ENCODE measurements around the gene MLXIP.
"Not testable (repeated sequence)": the region's sequence is repeated elsewhere in the genome, so short reads cannot be mapped to it uniquely, and the experiment has no call there.

MLXIP gene

GRCh38 chr12:122150127-122150681 is 71.6 kb downstream of the MLXIP start:
- DNase-seq, result no peak

GRCh38 chr12:122152754-122153153 is 74.2 kb downstream of the MLXIP start:
- no peak for DNase-seq

GRCh38 chr12:122155705-122156104 is 77.1 kb downstream of the MLXIP start:
- DNase-seq, result no peak

- no peak for DNase-seq
Observed at GRCh38 chr12:122158700-122159285, 80.2 kb downstream of the MLXIP start.

- no peak for DNase-seq
Observed at GRCh38 chr12:122159882-122160281, 81.3 kb downstream of the MLXIP start.

- DNase-seq, result no peak
Observed at GRCh38 chr12:122160761-122161160, 82.2 kb downstream of the MLXIP start.

- no peak for DNase-seq
Observed at GRCh38 chr12:122161682-122162081, 83.1 kb downstream of the MLXIP start.

GRCh38 chr12:122162976-122163375 is 84.4 kb downstream of the MLXIP start:
- DNase-seq, result no peak

- DNase-seq, result peak in 1 of 2 donors; percentile 12
Observed at GRCh38 chr12:122166422-122167349, 88.1 kb downstream of the MLXIP start.

- no peak for DNase-seq
Observed at GRCh38 chr12:122167356-122167925, 88.9 kb downstream of the MLXIP start.

- DNase-seq, result no peak
Observed at GRCh38 chr12:122168492-122168891, 89.9 kb downstream of the MLXIP start.

- DNase-seq, result no peak
Observed at GRCh38 chr12:122171399-122171798, 92.8 kb downstream of the MLXIP start.

GRCh38 chr12:122172262-122172939 is 93.8 kb downstream of the MLXIP start:
- DNase-seq, result no peak

- no peak for DNase-seq
Observed at GRCh38 chr12:122174155-122174845, 95.7 kb downstream of the MLXIP start, which contains the start of gene IL31. IL31 (minus strand) TSS chr12:122174221; CDS start chr12:122174172, 49 bp downstream.

GRCh38 chr12:122176473-122176872 is 97.9 kb downstream of the MLXIP start:
- not testable (repeated sequence) for DNase-seq

- peak in 1 of 2 donors; percentile 14 for DNase-seq
Observed at GRCh38 chr12:122182887-122183587, 104.5 kb downstream of the MLXIP start, which contains the start of gene LRRC43. LRRC43 (plus strand) TSS chr12:122183123; CDS start chr12:122183145, 22 bp downstream.

GRCh38 chr12:122183588-122183940 is 105.0 kb downstream of the MLXIP start:
- no peak for DNase-seq

GRCh38 chr12:122184517-122184916 is 106.0 kb downstream of the MLXIP start:
- DNase-seq, result no peak

- no peak for DNase-seq
Observed at GRCh38 chr12:122185079-122185478, 106.5 kb downstream of the MLXIP start.

GRCh38 chr12:122185494-122186082 is 107.0 kb downstream of the MLXIP start:
- DNase-seq, result no peak

GRCh38 chr12:122187466-122187865 is 108.9 kb downstream of the MLXIP start:
- no peak for DNase-seq

Data from activated CD4-positive, alpha-beta T cell treated with anti-CD3 and anti-CD28 coated beads for 4 hours (primary cell).